Mammary epithelial cell (primary cell): ENCODE measurements around the gene RSAD2.

ENCODE experiments used
- CTCF ChIP-seq, 2 donors: IDR thresholded peaks in 1 of 2; conservative IDR thresholded peaks in 1 of 2; 2 replicates each; pipeline ENCODE4 v1.5.1; 2011 to 2012; ENCODE audit warnings: inconsistent platforms in 2 of 2, low read length in 2 of 2, mild to moderate bottlenecking in 2 of 2, control low read depth in 1 of 2, low read depth in 1 of 2; ENCODE audit not compliant: insufficient read depth in 1 of 2; ENCODE audit errors: extremely low read depth in 1 of 2
- EZH2 ChIP-seq: IDR thresholded peaks from 2 replicates; pipeline ENCODE4 v1.6.1; 2012; ENCODE audit warnings: low read length, inconsistent platforms, borderline replicate concordance

- TF ChIP-seq EZH2, result no peak
- TF ChIP-seq CTCF (conservative IDR thresholded peaks at IDR 0.05 in 1 of 2, IDR thresholded peaks at IDR 0.05 in 1 of 2; ENCODE audit: extremely low read depth in 1 of 2, insufficient read depth in 1 of 2, low read depth in 1 of 2, low read length in 2 of 2), result no peak
Observed at GRCh38 chr2:6834163-6834562, 43.4 kb upstream of the RSAD2 start.
